PC-9 (cell line): ENCODE results near the gene GANC.
"Not testable (repeated sequence)": the region's sequence is repeated elsewhere in the genome, so short reads cannot be mapped to it uniquely, and the experiment has no call there.

ENCODE experiments used
- EZH2 ChIP-seq: fragments of 200-600 bp; sonication (generic); IDR thresholded peaks from 2 replicates; pipeline ENCODE4 v1.8.0; 2017; ENCODE audit warnings: antibody characterized with exemption, low read depth
- TF ChIP-seq, protein P1 (sequence below): fragments of 200-600 bp; sonication (generic); conservative IDR thresholded peaks from 2 replicates; pipeline ENCODE4 v1.6.1; 2017; ENCODE audit warnings: mixed run types, antibody characterized with exemption, mild to moderate bottlenecking, moderate library complexity

DNA sequence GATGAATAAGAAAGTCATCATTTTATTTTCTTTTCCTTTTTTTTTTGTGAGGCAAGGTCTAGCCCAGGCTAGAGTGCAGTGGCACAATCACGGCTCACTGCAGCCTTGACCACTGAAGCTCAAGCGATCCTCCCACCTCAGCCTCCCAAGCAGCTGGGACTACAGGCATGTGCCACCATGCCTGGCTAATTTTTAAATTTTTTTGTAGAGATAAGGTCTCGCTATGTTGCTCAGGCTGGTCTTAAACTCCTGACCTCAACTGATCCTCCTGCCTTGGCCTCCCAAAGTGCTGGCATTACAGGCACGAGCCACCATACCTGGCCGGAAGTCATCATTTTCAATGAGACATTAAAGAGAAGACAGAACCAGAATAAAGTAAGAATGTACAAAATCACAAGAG is 44.0 kb upstream of the GANC start:
- TF ChIP-seq, protein P1, sequence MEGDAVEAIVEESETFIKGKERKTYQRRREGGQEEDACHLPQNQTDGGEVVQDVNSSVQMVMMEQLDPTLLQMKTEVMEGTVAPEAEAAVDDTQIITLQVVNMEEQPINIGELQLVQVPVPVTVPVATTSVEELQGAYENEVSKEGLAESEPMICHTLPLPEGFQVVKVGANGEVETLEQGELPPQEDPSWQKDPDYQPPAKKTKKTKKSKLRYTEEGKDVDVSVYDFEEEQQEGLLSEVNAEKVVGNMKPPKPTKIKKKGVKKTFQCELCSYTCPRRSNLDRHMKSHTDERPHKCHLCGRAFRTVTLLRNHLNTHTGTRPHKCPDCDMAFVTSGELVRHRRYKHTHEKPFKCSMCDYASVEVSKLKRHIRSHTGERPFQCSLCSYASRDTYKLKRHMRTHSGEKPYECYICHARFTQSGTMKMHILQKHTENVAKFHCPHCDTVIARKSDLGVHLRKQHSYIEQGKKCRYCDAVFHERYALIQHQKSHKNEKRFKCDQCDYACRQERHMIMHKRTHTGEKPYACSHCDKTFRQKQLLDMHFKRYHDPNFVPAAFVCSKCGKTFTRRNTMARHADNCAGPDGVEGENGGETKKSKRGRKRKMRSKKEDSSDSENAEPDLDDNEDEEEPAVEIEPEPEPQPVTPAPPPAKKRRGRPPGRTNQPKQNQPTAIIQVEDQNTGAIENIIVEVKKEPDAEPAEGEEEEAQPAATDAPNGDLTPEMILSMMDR = not testable (repeated sequence)
- TF ChIP-seq EZH2 = not testable (repeated sequence)
